Transverse colon (tissue), 4 donors: ENCODE data around the gene ADD1. TPM values are rescaled to one million over a fixed set of nuclear protein-coding genes. Genes with fewer than 3 reads are reported as not detected.

ENCODE experiments used
- DNase-seq: peaks from one replicate; pipeline ENCODE4 v3.0.0-alpha.2; 2019
- H3K27ac ChIP-seq, 4 donors: fragments of 200-600 bp; sonication (generic); 2 replicates each; pipeline ENCODE4 v1.5.1; 2016 to 2018; ENCODE audit warnings: inconsistent platforms in 4 of 4
- H3K27me3 ChIP-seq: fragments of 200-600 bp; sonication (generic); 2 replicates; pipeline ENCODE4 v1.5.1; 2017; ENCODE audit warnings: inconsistent platforms
- H3K36me3 ChIP-seq, 4 donors: fragments of 200-600 bp; sonication (generic); 2 replicates each; pipeline ENCODE4 v1.5.1; 2017 to 2019; ENCODE audit warnings: inconsistent platforms in 4 of 4
- H3K4me1 ChIP-seq, 4 donors: fragments of 200-600 bp; sonication (generic); 2 replicates each; pipeline ENCODE4 v1.5.1; 2017 to 2020; ENCODE audit warnings: inconsistent platforms in 4 of 4
- H3K4me3 ChIP-seq, 4 donors: fragments of 200-600 bp; sonication (generic); 1 replicate in 1 of 4; 2 replicates in 3 of 4; pipeline versions ENCODE4 v1.5.1 to v1.6.1; 2017 to 2019; ENCODE audit warnings: inconsistent platforms in 4 of 4
- H3K9me3 ChIP-seq, 2 donors: fragments of 200-600 bp; sonication (generic); 2 replicates each; pipeline ENCODE4 v1.5.1; 2017 to 2019; ENCODE audit warnings: inconsistent platforms in 2 of 2
- CTCF ChIP-seq, 5 experiments: fragments of 200-600 bp in 3 of 5; fragments of 450-650 bp in 2 of 5; sonication (generic) in 3 of 5; IDR thresholded peaks; 1 replicate in 2 of 5; 2 replicates in 3 of 5; pipeline ENCODE4 v1.5.1; 2016 to 2017; ENCODE audit warnings: antibody characterized with exemption in 5 of 5, inconsistent platforms in 3 of 5, mild to moderate bottlenecking in 2 of 5, moderate library complexity in 1 of 5
- EP300 ChIP-seq: sonication (generic); formaldehyde crosslinking; IDR thresholded peaks from one replicate; pipeline ENCODE4 v1.6.1; 2017; ENCODE audit warnings: antibody characterized with exemption, low read depth
- POLR2A ChIP-seq: fragments of 450-650 bp; IDR thresholded peaks from one replicate; pipeline ENCODE4 v1.6.1; 2016; ENCODE audit warnings: antibody characterized with exemption, mild to moderate bottlenecking, moderate library complexity
- POLR2AphosphoS5 ChIP-seq, 3 donors: sonication (generic); formaldehyde crosslinking; IDR thresholded peaks; one replicate each; pipeline ENCODE4 v1.6.1; 2016; ENCODE audit warnings: antibody characterized with exemption in 3 of 3
- WGBS, 2 donors: methylation state at CpG; one replicate each; pipeline ENCODE4 v1.1.5; 2018; ENCODE audit warnings: low coverage in 1 of 2; 5-methylcytosine and 5-hydroxymethylcytosine counted together
- in situ Hi-C, 4 donors: fragments of 200-750 bp; cut with MboI; loops; one replicate each; pipeline versions ENCODE4 v1.15.0 to v1.15.1; 2017; ENCODE audit warnings: low sequenced_read_pairs in 3 of 4, low pct_ligation_motif_present in 1 of 4, low pct_unique_long_range_greater_than_20kb in 1 of 4
- intact Hi-C: fragments of 100-400 bp; cut with DNase I; formaldehyde crosslinking; loops from one replicate; pipeline ENCODE4 v1.15.1; 2023; ENCODE audit warnings: low total_unique reads
- total RNA-seq, 4 donors: library from RNA; depleted of rRNA; stranded (reverse); fragments of >200 nt; gene quantifications; one replicate each; pipeline ENCODE4 v1.1.0, GENCODE V29; 2016

Gene ADD1
- total RNA-seq, 4 donors from 2014 or later: 218 to 392 (median 299) TPM

GRCh38 chr4:2804973-2805501, 38.6 kb upstream of the ADD1 start:
- Histone ChIP-seq H3K4me1 (peaks cover 45 to 85% (median 64%) of the 10 kb centered on the region in 4 donors), H3K4me3 (no peak overlapping the region), H3K27me3 (no peaks in the 10 kb centered on the region), H3K9me3 (no peaks in the 10 kb centered on the region), H3K36me3 (no peaks in the 10 kb centered on the region), H3K27ac (peak overlapping the region; percentile 81 to 82 (median 82))
- in situ Hi-C loops: no loop called here
- no peak for DNase-seq
- TF ChIP-seq POLR2A (no peak), CTCF (IDR thresholded peaks at IDR 0.05) (no peak), POLR2AphosphoS5 (IDR thresholded peaks at IDR 0.05) (no peak), EP300 (no peak)
- intact Hi-C loops: no loop called here
- WGBS, 2 donors: 74% methylated on average over 11 of the region's 13 CpGs; no CpG with 5 or more reads in 1 of the 2 donors

GRCh38 chr4:2805712-2806389, 37.8 kb upstream of the ADD1 start:
- Histone ChIP-seq H3K4me1 (peaks cover 44 to 80% (median 59%) of the 10 kb centered on the region in 4 donors), H3K4me3 (no peak overlapping the region), H3K27me3 (no peaks in the 10 kb centered on the region), H3K36me3 (no peaks in the 10 kb centered on the region), H3K9me3 (no peaks in the 10 kb centered on the region), H3K27ac (peak overlapping the region; percentile 81 to 82 (median 82))
- intact Hi-C loops: no loop called here
- 25 to 73% methylated on average over 2 to 20 of the region's 20 CpGs for WGBS, 2 donors
- in situ Hi-C loops: no loop called here
- DNase-seq: peak; percentile 92
- TF ChIP-seq POLR2AphosphoS5 (IDR thresholded peaks at IDR 0.05) (peak in 2 of 3 donors; percentile 65 to 71), POLR2A (no peak)

GRCh38 chr4:2806390-2807355, 37.0 kb upstream of the ADD1 start:
- DNase-seq: peak; percentile 80
- peaks cover 43 to 80% (median 60%) of the 10 kb centered on the region in 4 donors for H3K4me1 ChIP-seq
- H3K36me3 ChIP-seq: no peaks in the 10 kb centered on the region
- in situ Hi-C loops (no loop called here), intact Hi-C loops (no loop called here)
- H3K9me3 ChIP-seq: no peaks in the 10 kb centered on the region
- H3K27me3 ChIP-seq: no peaks in the 10 kb centered on the region
- peak overlapping the region; percentile 81 to 82 (median 82) for H3K27ac ChIP-seq
- TF ChIP-seq POLR2A (no peak), CTCF (IDR thresholded peaks at IDR 0.05) (no peak), POLR2AphosphoS5 (IDR thresholded peaks at IDR 0.05) (peak in 1 of 3 donors; percentile 22), EP300 (no peak)
- no peak overlapping the region for H3K4me3 ChIP-seq
- WGBS, 2 donors: 20 to 50% methylated on average over 1 to 28 of the region's 28 CpGs

GRCh38 chr4:2807571-2807970, 36.1 kb upstream of the ADD1 start:
- intact Hi-C loops: no loop called here
- Histone ChIP-seq H3K36me3 (no peaks in the 10 kb centered on the region), H3K27ac (peak overlapping the region; percentile 81 to 82 (median 82)), H3K9me3 (no peaks in the 10 kb centered on the region), H3K4me3 (no peak overlapping the region), H3K4me1 (peaks cover 43 to 82% (median 64%) of the 10 kb centered on the region in 4 donors), H3K27me3 (no peaks in the 10 kb centered on the region)
- TF ChIP-seq EP300 (no peak), POLR2A (no peak), POLR2AphosphoS5 (IDR thresholded peaks at IDR 0.05) (no peak), CTCF (IDR thresholded peaks at IDR 0.05) (no peak)
- no peak for DNase-seq
- in situ Hi-C loops: no loop called here
- WGBS, 2 donors: 93% methylated on average over 13 of the region's 13 CpGs; no CpG with 5 or more reads in 1 of the 2 donors
